Left renal pelvis (tissue), 4 donors: Measurements from ENCODE around the gene TMEM63A. TPM values are rescaled to one million over a fixed set of nuclear protein-coding genes. Genes with fewer than 3 reads are reported as not detected.

Experiments
- DNase-seq, 4 donors: peaks; one replicate each; pipeline ENCODE4 v3.0.0-alpha.2; 2013; ENCODE audit warnings: low read depth in 4 of 4, low spot score in 3 of 4
- polyA plus RNA-seq, 4 donors: library from polyadenylated mRNA; unstranded; fragments of 120-200 nt; gene quantifications; one replicate each; pipeline ENCODE4 v1.2.1, GENCODE V29; 2013; ENCODE audit not compliant: insufficient read length in 4 of 4

The TMEM63A gene
- polyA plus RNA-seq, 4 donors, result 37.9 to 84.7 (median 48.4) TPM

GRCh38 chr1:225887030-225887314, 4.8 kb upstream of the TMEM63A start:
- DNase-seq, result no peak

DNA sequence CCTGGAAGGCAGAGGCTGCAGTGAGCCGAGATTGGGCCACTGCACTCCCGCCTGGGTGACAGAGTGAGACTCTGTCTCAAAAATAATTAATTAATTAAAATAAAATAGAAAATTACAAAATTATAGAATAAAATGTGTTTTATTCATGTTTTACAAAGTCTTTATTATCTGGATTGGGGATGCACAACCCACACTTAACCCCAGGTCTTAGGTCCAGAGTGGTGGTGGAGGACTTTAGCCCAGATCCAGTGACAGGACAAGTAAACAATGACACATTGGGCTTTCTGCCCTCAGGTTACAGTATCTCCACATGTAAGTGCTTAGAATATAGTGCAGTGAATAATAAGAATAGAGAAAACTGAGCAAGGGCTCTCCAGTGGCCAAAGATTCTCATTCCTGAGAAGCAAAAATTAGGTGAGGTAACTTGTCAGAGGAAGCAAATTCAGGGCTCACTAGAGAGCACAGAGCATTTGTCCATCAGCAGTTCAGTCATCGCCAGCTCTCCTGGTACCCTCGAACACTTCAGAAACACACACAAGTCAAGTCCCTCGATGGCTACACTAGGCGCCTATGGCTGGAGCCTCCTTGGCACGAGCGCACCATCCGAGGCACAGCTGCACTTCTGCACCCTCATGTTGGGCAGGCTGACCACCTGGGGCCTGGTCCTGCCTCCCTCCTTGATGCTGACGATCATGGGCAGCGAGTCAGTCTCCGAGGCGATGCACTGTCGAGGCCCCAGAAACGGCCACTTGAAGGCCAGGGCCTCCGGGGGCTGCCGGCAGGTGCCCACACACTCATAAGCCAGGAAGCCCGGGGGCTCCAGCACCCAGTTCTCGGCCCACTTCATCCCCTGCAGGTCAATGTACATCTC, 4.2 kb upstream of the TMEM63A start:
- no peak for DNase-seq

DNA sequence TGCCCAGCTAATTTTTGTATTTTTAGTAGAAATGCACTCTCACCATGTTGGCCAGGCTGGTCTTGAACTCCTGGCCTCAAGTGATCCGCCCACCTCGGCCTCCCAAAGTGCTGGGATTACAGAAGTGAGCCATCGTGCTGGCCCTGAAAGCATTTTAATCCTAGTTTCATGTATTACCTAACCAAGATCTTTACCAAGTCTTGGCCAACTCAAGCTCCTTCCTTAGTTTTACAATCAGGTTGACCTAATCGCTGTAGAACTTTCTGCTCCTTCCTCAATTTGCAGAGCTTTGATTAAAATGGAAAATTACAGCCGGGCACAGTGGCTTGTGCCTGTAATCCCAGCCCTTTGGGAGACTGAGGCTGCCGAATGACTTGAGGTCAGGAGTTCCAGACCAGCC, 3.2 kb upstream of the TMEM63A start:
- DNase-seq, result no peak

DNA sequence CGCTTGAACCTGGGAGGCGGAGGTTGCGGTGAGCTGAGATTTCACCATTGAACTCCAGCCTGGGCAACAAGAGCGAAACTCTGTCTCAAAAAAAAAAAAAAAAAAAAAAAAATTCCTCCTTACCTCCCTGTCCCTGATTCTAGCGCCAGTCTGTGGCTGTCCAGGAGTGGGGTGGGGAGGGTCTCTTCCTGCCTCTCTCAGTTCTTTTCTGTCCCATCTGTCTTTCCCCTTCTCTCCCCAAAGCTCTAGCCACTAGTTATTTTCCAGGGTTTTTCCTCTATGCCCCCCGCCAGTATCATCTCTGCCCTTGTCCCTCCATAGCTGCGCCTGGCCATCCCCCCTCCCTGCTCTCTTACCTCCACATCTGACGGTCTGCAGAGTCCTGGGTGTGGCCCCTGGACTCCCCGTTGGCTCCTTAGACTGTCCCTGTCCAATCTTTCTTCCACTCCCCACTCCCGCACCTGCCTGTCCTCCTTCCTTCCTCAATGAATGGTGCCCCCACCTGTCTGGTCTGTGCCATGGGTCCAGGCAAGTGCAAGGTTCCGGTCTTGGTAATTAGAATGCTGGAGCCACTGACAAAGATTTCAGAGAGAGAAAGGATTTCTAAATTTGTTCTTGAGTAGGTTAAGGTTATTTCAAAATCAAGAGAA, 1.6 kb upstream of the TMEM63A start:
- DNase-seq, result no peak

DNA sequence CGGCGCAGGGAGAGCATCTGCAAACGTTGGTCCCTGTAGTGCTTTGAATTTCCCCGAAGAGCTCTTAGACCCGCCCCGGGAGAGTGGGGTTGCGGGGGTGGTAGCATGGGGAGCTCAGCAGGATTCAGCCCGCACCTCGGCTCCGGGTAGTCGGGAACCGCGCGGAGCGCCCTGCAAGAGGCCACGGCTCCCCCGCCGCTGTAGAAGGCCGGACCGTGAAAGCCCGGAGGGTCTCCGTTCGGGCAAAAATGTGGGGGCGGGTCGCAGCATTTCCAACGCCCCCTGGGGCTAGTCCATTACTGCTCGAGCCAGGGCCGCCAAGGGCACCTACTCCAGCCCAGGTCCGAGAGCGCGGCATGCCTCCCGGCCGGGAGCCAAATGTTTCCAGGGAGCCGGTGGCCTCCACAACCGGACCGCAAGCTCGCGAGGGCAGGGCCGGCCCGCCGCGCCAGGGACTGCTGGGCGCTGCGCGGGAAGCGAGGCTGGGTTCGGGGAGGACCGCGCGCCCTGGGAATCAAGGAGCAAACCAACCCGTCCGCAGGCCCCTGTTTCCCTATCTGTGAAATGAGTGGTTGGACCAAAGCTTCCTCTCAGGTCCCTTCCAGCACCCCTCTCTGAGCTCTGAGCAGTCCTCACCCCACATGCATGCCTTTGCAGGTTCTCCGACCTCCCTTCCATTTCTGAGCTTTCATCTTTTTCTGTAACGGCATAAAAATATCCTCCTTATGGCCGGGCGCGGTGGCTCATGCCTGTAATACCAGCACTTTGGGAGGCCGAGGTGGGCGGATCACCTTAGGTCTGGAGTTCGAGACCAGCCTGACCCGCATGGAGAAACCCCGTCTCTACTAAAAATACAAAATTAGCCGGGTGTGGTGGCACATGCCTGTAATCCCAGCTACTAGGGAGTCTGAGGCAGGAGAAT, 775 bp upstream of the TMEM63A start:
- DNase-seq, result no peak

DNA sequence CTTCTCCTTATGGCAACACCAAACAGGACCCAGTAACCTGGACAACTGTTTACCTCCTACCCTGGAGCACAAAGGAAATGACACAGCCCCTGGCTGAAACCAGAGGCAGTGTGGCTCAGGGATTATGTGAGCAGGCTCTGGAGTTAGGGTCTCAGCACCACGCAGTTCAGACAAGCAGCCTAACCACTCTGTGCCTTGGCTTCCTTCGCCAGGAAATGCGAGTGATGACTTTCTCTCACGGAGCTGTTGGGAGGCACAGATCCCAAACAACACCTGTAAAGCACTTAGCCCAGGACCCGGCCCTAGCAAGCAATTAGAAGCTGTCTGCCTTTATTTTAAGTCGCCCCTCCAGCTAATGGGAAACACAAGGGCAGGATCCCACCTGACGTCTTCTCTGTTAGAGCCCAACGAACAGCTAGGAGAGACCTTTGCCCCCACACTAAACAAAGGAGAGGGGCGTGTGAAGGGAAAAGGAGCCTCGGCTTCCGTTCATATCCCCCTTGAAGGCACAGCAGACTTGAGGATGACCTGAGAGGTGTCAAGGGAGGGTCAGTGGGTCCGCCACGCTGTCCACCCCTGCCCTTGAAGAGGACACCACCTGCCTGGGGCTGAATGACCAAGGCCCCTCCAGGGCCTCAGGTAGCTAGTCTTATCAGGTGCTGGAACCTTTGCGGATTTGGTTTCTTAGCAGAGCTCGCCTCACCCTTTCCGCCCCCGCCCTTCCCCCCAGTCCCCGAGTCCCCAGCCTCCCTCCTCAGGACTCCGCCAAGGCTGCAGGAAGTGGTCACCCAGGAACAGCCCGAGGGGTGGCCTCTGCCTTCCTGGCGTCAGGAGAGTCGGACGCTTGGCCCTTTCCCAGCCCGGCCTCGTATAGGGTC, 860 bp downstream of the TMEM63A start:
- no peak for DNase-seq

DNA sequence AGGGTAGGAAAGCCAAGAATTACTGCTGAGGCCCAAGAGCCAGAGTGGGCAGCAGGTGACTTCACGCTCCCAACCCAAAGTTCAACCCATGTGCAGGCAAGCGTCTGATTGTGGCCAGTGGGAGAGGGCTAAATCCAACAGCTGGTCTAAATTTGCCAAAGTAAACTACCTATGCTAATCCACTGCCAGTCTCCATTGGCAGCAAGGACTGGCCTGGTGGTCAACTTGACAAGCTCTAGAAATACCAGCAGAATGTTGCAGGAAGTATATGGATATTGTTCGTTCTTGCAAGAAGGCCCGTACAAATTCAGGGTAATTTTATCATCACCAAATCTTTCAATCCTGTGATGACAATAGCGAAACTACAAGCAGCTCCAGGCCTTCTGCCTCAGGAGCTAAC, 1.5 kb downstream of the TMEM63A start:
- DNase-seq, result no peak

DNA sequence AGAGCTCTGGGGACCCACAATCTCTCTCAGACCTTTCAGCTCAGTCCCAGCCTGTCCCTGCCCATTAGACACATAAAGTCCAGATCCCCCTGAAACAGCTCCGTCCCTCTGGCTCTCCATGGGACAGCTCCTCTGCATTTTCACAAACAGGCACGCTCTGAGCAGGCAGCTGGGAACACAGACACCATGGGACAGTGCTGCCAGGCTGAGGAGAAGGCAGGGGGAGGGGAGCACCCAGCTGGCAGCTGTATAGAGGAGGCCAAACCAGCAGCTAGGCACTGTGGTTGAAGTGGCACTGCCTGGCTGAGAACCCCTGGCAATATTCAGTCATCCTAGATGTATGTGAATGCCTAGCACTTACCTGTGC, 2.0 kb downstream of the TMEM63A start:
- no peak for DNase-seq

DNA sequence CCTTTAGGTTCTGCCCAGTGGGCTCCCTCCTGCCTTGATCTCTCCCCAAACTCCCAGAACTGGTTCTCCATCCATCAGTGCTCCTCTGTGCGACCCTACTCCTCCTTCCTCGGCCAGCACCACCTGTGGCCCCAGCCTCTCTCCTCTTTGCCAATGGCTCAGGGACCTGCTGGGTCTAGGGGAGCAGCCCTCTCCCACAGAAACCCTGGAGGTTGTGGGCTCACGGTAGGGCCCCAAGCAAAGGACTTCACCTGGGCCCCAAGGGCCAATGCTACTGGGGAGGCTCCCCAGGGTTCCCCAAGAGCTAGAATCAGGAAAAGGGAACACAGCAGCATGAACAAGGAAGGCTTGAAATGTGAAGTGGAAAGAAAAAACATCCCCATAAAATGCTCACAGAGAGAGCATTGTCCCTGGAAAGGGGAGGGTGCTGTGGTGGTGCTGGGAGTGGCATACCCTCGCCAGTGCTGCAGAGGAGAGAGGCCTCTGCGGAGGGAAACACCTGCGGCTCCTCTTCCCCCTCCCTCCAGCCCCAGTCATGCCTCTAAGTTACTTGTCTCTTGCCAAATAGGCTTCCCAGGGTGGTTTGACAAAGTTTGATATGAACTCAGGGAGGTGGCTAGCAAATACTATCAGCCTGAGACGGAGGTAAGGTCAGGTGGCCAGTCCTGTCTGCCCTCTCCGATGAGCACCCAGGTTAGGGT, 2.5 kb downstream of the TMEM63A start:
- no peak for DNase-seq

DNA sequence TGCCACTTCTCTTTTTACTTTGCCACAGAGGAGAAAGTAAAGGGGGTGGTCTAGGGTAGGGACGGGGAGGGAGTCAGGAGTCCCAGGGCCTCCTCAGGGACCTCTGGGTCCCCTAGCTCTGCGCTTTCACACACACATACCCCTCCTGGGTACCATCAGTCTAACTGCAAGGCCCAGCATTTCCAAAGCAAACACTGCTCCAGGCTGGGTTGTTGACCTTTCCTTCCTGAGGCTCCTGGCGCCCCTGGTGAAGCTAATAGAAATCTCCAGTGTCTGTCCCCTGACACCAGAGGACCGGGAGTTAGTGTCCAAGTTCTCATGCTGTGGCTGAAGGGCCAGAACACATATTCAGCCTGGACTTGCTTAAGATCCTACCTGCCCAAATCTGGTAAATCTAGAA, 3.9 kb downstream of the TMEM63A start:
- DNase-seq, result no peak

- no peak for DNase-seq
Observed at GRCh38 chr1:225877580-225877979, 4.6 kb downstream of the TMEM63A start.

GRCh38 chr1:225876900-225877510, 5.2 kb downstream of the TMEM63A start:
- DNase-seq, result no peak

DNA sequence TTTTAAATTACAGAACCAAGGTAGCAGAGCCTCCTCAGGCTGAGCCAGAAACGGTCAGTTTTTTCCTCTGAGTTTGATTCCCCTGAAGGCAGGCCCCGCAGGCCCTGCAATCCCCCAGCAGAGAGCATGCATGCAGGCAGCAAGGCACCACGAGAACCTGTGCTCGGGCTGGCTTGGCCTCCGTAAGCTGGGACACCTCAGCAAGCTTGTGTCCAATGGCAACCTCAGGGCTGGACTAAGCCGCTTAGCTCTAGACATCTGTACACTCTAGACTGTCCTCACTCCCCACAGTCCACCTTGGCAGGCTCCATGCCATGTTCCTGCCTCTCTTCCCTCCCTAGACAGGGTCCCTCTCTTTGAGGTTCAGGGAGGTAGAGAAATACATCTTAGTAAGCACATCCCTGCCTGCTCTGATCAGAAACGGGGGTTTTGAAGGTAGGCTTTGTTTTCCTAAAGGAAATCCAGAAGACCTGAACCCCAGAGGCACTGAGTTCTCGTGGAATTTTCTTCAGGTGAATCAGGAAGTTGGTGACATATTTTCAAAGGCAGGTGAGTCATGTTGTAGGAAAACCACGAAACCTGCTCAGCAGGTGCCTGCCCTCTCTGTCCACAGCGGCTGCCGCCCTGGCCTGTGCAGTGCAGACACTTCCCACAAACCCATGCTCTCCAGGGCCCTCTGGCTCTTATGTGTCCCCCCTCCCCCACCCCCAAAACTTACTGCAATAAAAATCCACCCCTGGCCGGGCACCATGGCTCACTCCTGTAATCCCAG, 7.0 kb downstream of the TMEM63A start:
- no peak for DNase-seq

DNA sequence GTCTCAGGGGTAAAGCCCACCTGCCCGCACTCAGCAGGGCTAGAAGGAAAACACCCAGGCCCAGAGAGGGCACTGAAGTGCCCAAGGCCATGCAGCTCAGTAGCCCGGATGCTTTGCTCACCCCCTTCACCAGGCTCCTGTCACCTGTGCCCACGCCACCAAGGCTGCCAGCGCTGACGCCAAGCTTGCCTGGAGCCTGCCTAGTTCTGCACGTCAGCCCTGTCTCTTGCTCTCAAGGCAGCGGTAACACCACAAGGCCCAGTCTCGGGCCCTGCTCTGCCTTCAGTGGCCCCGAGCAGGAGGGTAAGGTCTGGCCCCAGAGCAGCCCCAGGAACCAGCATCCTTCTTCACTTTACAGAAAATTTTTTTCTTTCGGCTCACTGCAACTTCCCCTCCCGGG, 7.7 kb downstream of the TMEM63A start:
- DNase-seq, result no peak

- no peak for DNase-seq
Observed at GRCh38 chr1:225873281-225873850, 8.8 kb downstream of the TMEM63A start.

- DNase-seq, result no peak
Observed at GRCh38 chr1:225872075-225872430, 10.1 kb downstream of the TMEM63A start.

GRCh38 chr1:225871359-225872074, 10.7 kb downstream of the TMEM63A start:
- no peak for DNase-seq

DNA sequence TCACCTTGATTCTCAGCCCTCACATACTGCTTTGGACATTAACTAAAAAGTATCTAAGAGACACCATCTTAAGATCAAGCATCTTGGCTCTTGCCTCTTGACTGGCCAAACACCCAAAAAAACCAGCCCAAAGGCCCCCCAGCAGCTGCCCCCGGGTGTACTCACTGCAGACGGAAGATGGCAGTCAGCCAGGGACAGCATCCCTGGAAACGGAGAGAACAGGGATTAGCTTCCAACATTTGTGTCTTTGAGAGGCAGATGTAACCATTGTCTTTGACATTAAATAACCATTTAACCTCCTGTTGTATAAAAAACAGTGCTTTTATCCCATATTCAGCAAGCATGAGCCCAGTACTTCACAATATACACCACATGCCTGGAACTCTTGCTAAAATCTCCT, 11.3 kb downstream of the TMEM63A start:
- DNase-seq, result no peak
